Nephron progenitor cell (in vitro differentiated cells): Measurements from ENCODE around the gene BTK.

Source experiments
- DNase-seq: peaks from one replicate; pipeline ENCODE4 v3.0.0; 2021
- H3K27ac Mint-ChIP-seq: 2 replicates; pipeline ENCODE4 v1.8.0; 2021; ENCODE audit warnings: mild to moderate bottlenecking, moderate library complexity, mixed read lengths
- H3K27me3 Mint-ChIP-seq: 2 replicates; pipeline ENCODE4 v1.8.0; 2021; ENCODE audit warnings: mild to moderate bottlenecking, low read depth, mixed read lengths; ENCODE audit not compliant: poor library complexity
- H3K36me3 Mint-ChIP-seq: 2 replicates; pipeline ENCODE4 v1.8.0; 2021; ENCODE audit warnings: low read depth, mixed read lengths
- H3K4me1 Mint-ChIP-seq: 2 replicates; pipeline ENCODE4 v1.8.0; 2021; ENCODE audit warnings: mixed read lengths
- H3K4me3 Mint-ChIP-seq: 2 replicates; pipeline ENCODE4 v1.8.0; 2021; ENCODE audit warnings: mild to moderate bottlenecking, moderate library complexity, mixed read lengths
- H3K9me3 Mint-ChIP-seq: 2 replicates; pipeline ENCODE4 v1.8.0; 2021; ENCODE audit warnings: mild to moderate bottlenecking, moderate library complexity, mixed read lengths
- CTCF ChIP-seq: fragments of 200-600 bp; sonication (generic); IDR thresholded peaks from 2 replicates; pipeline ENCODE4 v1.5.0; 2021; ENCODE audit warnings: antibody characterized with exemption

The BTK gene

GRCh38 chrX:101385795-101386541, at the start of gene BTK:
BTK (minus strand) TSS chrX:101386191; CDS start chrX:101375284, 10,907 bp downstream.
- peak within 1 kb of the TSS; percentile 84 for H3K27ac Mint-ChIP-seq
- no peaks in the 10 kb centered on the region for H3K36me3 Mint-ChIP-seq
- H3K27me3 Mint-ChIP-seq: peaks cover 6% of the 10 kb centered on the region
- H3K4me1 Mint-ChIP-seq: peaks cover 7% of the 10 kb centered on the region
- no peak within 1 kb of the TSS for H3K4me3 Mint-ChIP-seq
- H3K9me3 Mint-ChIP-seq: peaks cover 41% of the 10 kb centered on the region
- no peak for DNase-seq
- no peak for TF ChIP-seq CTCF

DNA sequence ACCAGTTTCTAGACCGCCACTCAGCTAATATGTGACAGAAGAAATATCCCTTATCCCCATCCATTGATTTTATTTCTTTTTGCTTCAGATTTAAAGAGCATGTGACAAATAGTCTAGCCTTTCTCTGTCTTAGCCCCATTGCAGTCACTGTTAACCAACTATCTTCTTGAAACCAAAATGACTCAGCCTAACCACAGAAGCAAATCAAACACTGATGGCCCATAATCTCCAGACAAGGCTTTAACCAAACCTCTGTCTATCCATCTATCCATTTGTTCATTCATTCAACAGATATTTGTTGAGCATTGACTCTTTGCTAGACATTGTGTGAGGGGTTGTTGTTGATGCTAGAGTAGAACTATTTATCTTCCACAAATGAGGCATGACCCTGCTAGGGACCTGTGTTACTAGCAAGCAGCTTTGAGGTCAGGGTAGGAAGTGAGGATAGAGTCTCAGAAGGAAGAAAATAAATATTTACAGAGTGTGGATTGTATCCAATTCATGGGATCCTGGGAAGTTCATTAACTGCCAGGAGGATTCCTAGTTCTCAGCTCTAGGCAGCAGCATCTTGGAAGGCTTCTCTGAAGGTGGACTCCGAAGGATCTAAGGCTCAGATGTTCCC, 44.6 kb upstream of the BTK start:
- Mint-ChIP-seq H3K9me3 (peaks cover 60% of the 10 kb centered on the region), H3K27me3 (no peaks in the 10 kb centered on the region), H3K4me1 (peaks cover 5% of the 10 kb centered on the region), H3K36me3 (peaks cover 71% of the 10 kb centered on the region), H3K4me3 (no peak overlapping the region), H3K27ac (no peak overlapping the region)
- no peak for TF ChIP-seq CTCF
- no peak for DNase-seq

DNA sequence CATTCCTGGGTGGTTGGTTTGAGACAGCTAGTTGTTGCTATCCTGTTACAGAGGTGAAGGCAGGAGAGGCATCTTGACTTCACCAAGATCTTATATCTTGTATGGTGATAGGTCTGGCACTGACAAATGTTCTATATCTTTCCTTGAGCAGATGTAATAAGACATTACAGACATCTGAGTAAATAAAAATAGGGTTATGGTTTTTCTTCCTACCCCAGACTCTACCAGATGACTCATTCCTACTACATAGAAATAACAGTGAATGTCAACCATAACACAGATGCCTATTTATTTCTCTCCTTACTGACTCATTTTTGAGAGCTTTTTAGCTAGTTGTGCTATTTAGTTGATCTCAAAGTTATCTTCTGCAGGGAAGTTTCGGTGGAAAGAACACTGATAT, 43.9 kb upstream of the BTK start:
- peaks cover 60% of the 10 kb centered on the region for H3K9me3 Mint-ChIP-seq
- H3K4me3 Mint-ChIP-seq: no peak overlapping the region
- peaks cover 72% of the 10 kb centered on the region for H3K36me3 Mint-ChIP-seq
- no peaks in the 10 kb centered on the region for H3K27me3 Mint-ChIP-seq
- TF ChIP-seq CTCF: no peak
- H3K27ac Mint-ChIP-seq: no peak overlapping the region
- no peak for DNase-seq
- peaks cover 5% of the 10 kb centered on the region for H3K4me1 Mint-ChIP-seq

- Mint-ChIP-seq H3K36me3 (peaks cover 72% of the 10 kb centered on the region), H3K27me3 (no peaks in the 10 kb centered on the region), H3K27ac (no peak overlapping the region), H3K4me1 (peaks cover 5% of the 10 kb centered on the region), H3K9me3 (peaks cover 64% of the 10 kb centered on the region), H3K4me3 (no peak overlapping the region)
- TF ChIP-seq CTCF: no peak
- DNase-seq: no peak
Measured at GRCh38 chrX:101427954-101428353, 42.0 kb upstream of the BTK start.

DNA sequence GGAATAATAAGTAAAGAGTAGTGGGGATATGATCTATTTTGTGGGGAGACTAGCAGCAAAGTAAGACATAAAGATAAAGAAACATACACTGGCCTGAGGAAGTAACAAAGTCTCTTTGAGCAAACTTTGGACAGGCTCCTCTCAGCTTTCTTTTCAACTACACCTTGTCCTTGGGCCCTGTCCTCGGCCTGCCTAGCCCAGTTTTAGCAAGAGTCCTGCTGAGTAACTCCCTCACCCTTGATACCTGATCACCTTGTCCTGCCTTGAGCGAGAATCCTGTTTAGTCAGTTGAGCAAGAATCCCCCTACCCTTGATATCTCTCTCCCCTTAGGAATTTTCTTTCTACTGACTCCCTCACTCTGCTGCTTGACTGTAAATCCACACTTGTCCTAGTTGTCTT, 33.5 kb upstream of the BTK start:
- H3K27ac Mint-ChIP-seq: peak overlapping the region; percentile 93
- DNase-seq: no peak
- peaks cover 58% of the 10 kb centered on the region for H3K9me3 Mint-ChIP-seq
- H3K4me3 Mint-ChIP-seq: peak overlapping the region; percentile 89
- TF ChIP-seq CTCF: no peak
- no peaks in the 10 kb centered on the region for H3K27me3 Mint-ChIP-seq
- H3K36me3 Mint-ChIP-seq: peaks cover 26% of the 10 kb centered on the region
- peaks cover 40% of the 10 kb centered on the region for H3K4me1 Mint-ChIP-seq
